Hepatocyte (in vitro differentiated cells): ENCODE results near the gene NHERF2. TPM values are rescaled to one million over a fixed set of nuclear protein-coding genes. Genes with fewer than 3 reads are reported as not detected.

Experiments used
- DNase-seq: peaks from one replicate; pipeline ENCODE4 v3.0.0-alpha.2; 2016; ENCODE audit warnings: low spot score
- H2AFZ ChIP-seq: fragments of 200-600 bp; sonication (generic); 2 replicates; pipeline ENCODE4 v1.6.0; 2016; ENCODE audit warnings: antibody characterized with exemption, mild to moderate bottlenecking
- H3K27ac ChIP-seq: fragments of 200-600 bp; sonication (generic); 2 replicates; pipeline ENCODE4 v1.5.1; 2016; ENCODE audit warnings: mild to moderate bottlenecking
- H3K27me3 ChIP-seq: fragments of 200-600 bp; sonication (generic); 2 replicates; pipeline ENCODE4 v1.6.1; 2016
- H3K36me3 ChIP-seq: fragments of 200-600 bp; sonication (generic); replicated peaks from 2 replicates; pipeline ENCODE4 v1.5.1; 2016; ENCODE audit warnings: low read depth; ENCODE audit not compliant: insufficient read depth
- H3K4me1 ChIP-seq: fragments of 200-600 bp; sonication (generic); 2 replicates; pipeline ENCODE4 v1.5.1; 2016; ENCODE audit warnings: mild to moderate bottlenecking, moderate library complexity; ENCODE audit not compliant: insufficient read depth
- H3K4me2 ChIP-seq: fragments of 200-600 bp; sonication (generic); 2 replicates; pipeline ENCODE4 v1.6.0; 2016
- H3K4me3 ChIP-seq: fragments of 200-600 bp; sonication (generic); 2 replicates; pipeline ENCODE4 v1.5.1; 2016; ENCODE audit warnings: mild to moderate bottlenecking
- H3K79me2 ChIP-seq: fragments of 200-600 bp; sonication (generic); 2 replicates; pipeline ENCODE4 v1.6.0; 2017; ENCODE audit warnings: mild to moderate bottlenecking
- H3K9me2 ChIP-seq: fragments of 200-600 bp; sonication (generic); replicated peaks from 2 replicates; pipeline ENCODE4 v1.6.0; 2017; ENCODE audit warnings: mild to moderate bottlenecking; ENCODE audit not compliant: insufficient read depth
- H3K9me3 ChIP-seq: fragments of 200-600 bp; sonication (generic); 2 replicates; pipeline ENCODE4 v1.5.1; 2016; ENCODE audit warnings: low read depth, mild to moderate bottlenecking
- H4K20me1 ChIP-seq: fragments of 200-600 bp; sonication (generic); 2 replicates; pipeline ENCODE4 v1.6.0; 2016; ENCODE audit warnings: mild to moderate bottlenecking; ENCODE audit not compliant: insufficient read depth, poor library complexity, severe bottlenecking
- EZH2 ChIP-seq: fragments of 200-600 bp; sonication (generic); IDR thresholded peaks from 2 replicates; pipeline ENCODE4 v1.6.1; 2016; ENCODE audit warnings: antibody characterized with exemption, mild to moderate bottlenecking, borderline replicate concordance
- EZH2phosphoT487 ChIP-seq: fragments of 200-600 bp; sonication (generic); IDR thresholded peaks from one replicate; pipeline ENCODE4 v1.6.1; 2018; ENCODE audit warnings: antibody characterized with exemption, mild to moderate bottlenecking, low read depth, moderate library complexity; ENCODE audit not compliant: unreplicated experiment, severe bottlenecking
- WGBS: methylation state at CpG from one replicate; pipeline ENCODE4 v1.1.6; 2016; ENCODE audit warnings: low lambda C conversion rate; ENCODE audit errors: missing lambda C conversion rate; 5-methylcytosine and 5-hydroxymethylcytosine counted together
- polyA plus RNA-seq: library from polyadenylated mRNA; unstranded; fragments of >200 nt; fragmentation: Nextera tagmentation; extraction: Ambion mirVana; gene quantifications from 2 replicates; pipeline ENCODE4 v1.2.1, GENCODE V29; 2016
- total RNA-seq: library from RNA; depleted of rRNA; stranded (reverse); fragments of >200 nt; gene quantifications from 2 replicates; pipeline ENCODE4 v1.2.3, GENCODE V29; 2014
- TF ChIP-seq, protein P1 (sequence below): fragments of 200-600 bp; sonication (generic); IDR thresholded peaks from 2 replicates; pipeline ENCODE4 v1.5.1; 2016; ENCODE audit warnings: antibody characterized with exemption, mild to moderate bottlenecking; ENCODE audit not compliant: poor library complexity

The NHERF2 gene
- total and polyA plus RNA-seq, 2 experiments from 2014 or later = 29.6 to 43.8 TPM

- peaks cover 8% of the 10 kb centered on the region for H4K20me1 ChIP-seq
- H3K36me3 ChIP-seq = no peaks in the 10 kb centered on the region
- H3K9me2 ChIP-seq = no peaks in the 10 kb centered on the region
- peaks cover 45% of the 10 kb centered on the region for H3K4me1 ChIP-seq
- TF ChIP-seq, protein P1, sequence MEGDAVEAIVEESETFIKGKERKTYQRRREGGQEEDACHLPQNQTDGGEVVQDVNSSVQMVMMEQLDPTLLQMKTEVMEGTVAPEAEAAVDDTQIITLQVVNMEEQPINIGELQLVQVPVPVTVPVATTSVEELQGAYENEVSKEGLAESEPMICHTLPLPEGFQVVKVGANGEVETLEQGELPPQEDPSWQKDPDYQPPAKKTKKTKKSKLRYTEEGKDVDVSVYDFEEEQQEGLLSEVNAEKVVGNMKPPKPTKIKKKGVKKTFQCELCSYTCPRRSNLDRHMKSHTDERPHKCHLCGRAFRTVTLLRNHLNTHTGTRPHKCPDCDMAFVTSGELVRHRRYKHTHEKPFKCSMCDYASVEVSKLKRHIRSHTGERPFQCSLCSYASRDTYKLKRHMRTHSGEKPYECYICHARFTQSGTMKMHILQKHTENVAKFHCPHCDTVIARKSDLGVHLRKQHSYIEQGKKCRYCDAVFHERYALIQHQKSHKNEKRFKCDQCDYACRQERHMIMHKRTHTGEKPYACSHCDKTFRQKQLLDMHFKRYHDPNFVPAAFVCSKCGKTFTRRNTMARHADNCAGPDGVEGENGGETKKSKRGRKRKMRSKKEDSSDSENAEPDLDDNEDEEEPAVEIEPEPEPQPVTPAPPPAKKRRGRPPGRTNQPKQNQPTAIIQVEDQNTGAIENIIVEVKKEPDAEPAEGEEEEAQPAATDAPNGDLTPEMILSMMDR = no peak
- TF ChIP-seq EZH2 (no peak), EZH2phosphoT487 (no peak)
- H2AFZ ChIP-seq = no peak overlapping the region
- H3K4me2 ChIP-seq = peak overlapping the region; percentile 76
- WGBS = 94% methylated on average over 12 of the region's 12 CpGs
- H3K4me3 ChIP-seq = no peak overlapping the region
- H3K79me2 ChIP-seq = peaks cover 20% of the 10 kb centered on the region
- peak overlapping the region; percentile 82 for H3K27ac ChIP-seq
- H3K9me3 ChIP-seq = no peaks in the 10 kb centered on the region
- H3K27me3 ChIP-seq = peaks cover 18% of the 10 kb centered on the region
- DNase-seq = no peak
Observed at GRCh38 chr16:2024032-2024420, 2.7 kb upstream of the NHERF2 start.

GRCh38 chr16:2025251-2025650, 1.5 kb upstream of the NHERF2 start:
- H3K27me3 ChIP-seq = peaks cover 6% of the 10 kb centered on the region
- H3K36me3 ChIP-seq = no peaks in the 10 kb centered on the region
- no peak overlapping the region for H3K4me3 ChIP-seq
- peaks cover 8% of the 10 kb centered on the region for H4K20me1 ChIP-seq
- no peak overlapping the region for H3K4me2 ChIP-seq
- no peaks in the 10 kb centered on the region for H3K9me2 ChIP-seq
- H2AFZ ChIP-seq = no peak overlapping the region
- no peaks in the 10 kb centered on the region for H3K9me3 ChIP-seq
- no peak for TF ChIP-seq EZH2phosphoT487
- H3K79me2 ChIP-seq = peaks cover 20% of the 10 kb centered on the region
- no peak for DNase-seq
- WGBS = 90% methylated on average over 14 of the region's 14 CpGs
- H3K27ac ChIP-seq = no peak overlapping the region
- peaks cover 41% of the 10 kb centered on the region for H3K4me1 ChIP-seq

DNA sequence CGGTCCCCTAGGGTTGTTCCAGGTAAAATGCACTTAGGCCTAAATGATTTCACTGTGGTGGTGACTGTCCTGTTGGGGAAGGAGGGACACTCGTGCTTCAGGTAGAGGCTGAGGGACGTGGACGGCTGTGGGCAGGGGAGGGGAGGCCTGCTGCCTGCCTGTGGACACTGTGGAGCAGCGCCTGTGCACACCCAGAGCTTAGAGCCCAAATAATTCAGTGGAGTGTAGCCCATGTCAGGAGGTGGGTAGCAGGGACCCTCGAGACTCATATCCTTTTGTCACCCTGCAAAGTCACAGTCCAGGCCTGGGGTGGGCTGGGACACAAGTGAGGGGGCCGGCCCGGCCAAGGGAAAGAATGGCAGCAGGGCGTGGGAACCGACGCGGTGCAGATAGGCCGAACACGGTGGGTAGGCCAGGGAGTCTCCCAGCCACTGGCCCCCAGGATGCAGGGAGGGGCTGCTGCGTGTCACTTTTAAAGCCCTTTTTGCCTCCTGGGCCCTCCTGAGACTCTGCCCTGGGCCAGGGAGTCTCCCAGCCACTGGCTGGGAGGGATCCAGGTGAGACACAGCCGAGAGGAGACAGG, 733 bp upstream of the NHERF2 start:
- no peak overlapping the region for H2AFZ ChIP-seq
- H3K9me3 ChIP-seq = no peaks in the 10 kb centered on the region
- H3K36me3 ChIP-seq = no peaks in the 10 kb centered on the region
- peaks cover 20% of the 10 kb centered on the region for H3K79me2 ChIP-seq
- WGBS = 95% methylated on average over 9 of the region's 16 CpGs
- TF ChIP-seq EZH2phosphoT487 (no peak), EZH2 (no peak)
- TF ChIP-seq, protein P1 = no peak
- no peaks in the 10 kb centered on the region for H3K27me3 ChIP-seq
- H3K9me2 ChIP-seq = no peaks in the 10 kb centered on the region
- DNase-seq = no peak
- H3K27ac ChIP-seq = no peak overlapping the region
- H4K20me1 ChIP-seq = peaks cover 8% of the 10 kb centered on the region
- no peak overlapping the region for H3K4me3 ChIP-seq
- peaks cover 36% of the 10 kb centered on the region for H3K4me1 ChIP-seq
- peak overlapping the region; percentile 89 for H3K4me2 ChIP-seq

GRCh38 chr16:2027024-2028010, 615 bp downstream of the NHERF2 start:
- no peaks in the 10 kb centered on the region for H3K9me3 ChIP-seq
- H3K27me3 ChIP-seq = no peaks in the 10 kb centered on the region
- peak overlapping the region; percentile 82 for H3K4me3 ChIP-seq
- H3K36me3 ChIP-seq = no peaks in the 10 kb centered on the region
- peaks cover 21% of the 10 kb centered on the region for H3K79me2 ChIP-seq
- 17% methylated on average over 29 of the region's 76 CpGs for WGBS
- peak overlapping the region; percentile 3 for H3K27ac ChIP-seq
- H2AFZ ChIP-seq = peak overlapping the region; percentile 52
- DNase-seq = no peak
- H4K20me1 ChIP-seq = peaks cover 8% of the 10 kb centered on the region
- H3K9me2 ChIP-seq = no peaks in the 10 kb centered on the region
- peaks cover 36% of the 10 kb centered on the region for H3K4me1 ChIP-seq
- TF ChIP-seq, protein P1 = no peak
- TF ChIP-seq EZH2phosphoT487 (no peak), EZH2 (no peak)
- H3K4me2 ChIP-seq = peak overlapping the region; percentile 97
